Psoas muscle (tissue), 8 donors: ENCODE measurements around the gene AAGAB. TPM values are rescaled to one million over a fixed set of nuclear protein-coding genes. Genes with fewer than 3 reads are reported as not detected.
A peak's percentile ranks its signal among the peaks of the same experiment; 100 is the strongest.

Experiments used
- ATAC-seq, 4 donors: fragments of 200-7000 bp; cut with Tn5 transposase; one replicate each; pipeline ENCODE4 v1.9.1; 2020; ENCODE audit warnings: moderate library complexity in 3 of 4, mild to moderate bottlenecking in 2 of 4
- DNase-seq, 2 donors: peaks; one replicate each; pipeline ENCODE4 v3.0.0-alpha.2; 2020
- H3K27ac ChIP-seq: fragments of 200-600 bp; one replicate; pipeline ENCODE4 v1.8.0; 2022
- H3K27me3 ChIP-seq, 3 donors: fragments of 200-600 bp in 1 of 3; one replicate each; pipeline versions ENCODE4 v1.6.1 to v1.8.0; 2013 to 2022; ENCODE audit warnings: low read length in 2 of 3, mild to moderate bottlenecking in 2 of 3, moderate library complexity in 1 of 3; ENCODE audit not compliant: insufficient read depth in 3 of 3
- H3K36me3 ChIP-seq, 2 donors: fragments of 200-600 bp in 1 of 2; one replicate each; pipeline versions ENCODE4 v1.6.1 to v1.8.0; 2013 to 2022; ENCODE audit warnings: low read depth in 1 of 2, mild to moderate bottlenecking in 1 of 2, moderate library complexity in 1 of 2; ENCODE audit not compliant: insufficient read depth in 1 of 2
- H3K4me1 ChIP-seq: fragments of 200-600 bp; one replicate; pipeline ENCODE4 v1.8.0; 2022
- H3K4me3 ChIP-seq: fragments of 200-600 bp; one replicate; pipeline ENCODE4 v1.8.0; 2022; ENCODE audit warnings: mild to moderate bottlenecking
- H3K9me3 ChIP-seq: fragments of 200-600 bp; one replicate; pipeline ENCODE4 v1.8.0; 2022
- CTCF ChIP-seq: fragments of 200-600 bp; IDR thresholded peaks from one replicate; pipeline ENCODE4 v1.8.0; 2022; ENCODE audit warnings: antibody characterized with exemption
- WGBS, 3 donors: extraction: QIAGEN DNeasy Blood & Tissue Kit; methylation state at CpG; one replicate each; pipeline versions ENCODE4 v1.1.6 to v1.1.7; 2013; 5-methylcytosine and 5-hydroxymethylcytosine counted together
- intact Hi-C, 2 donors: fragments of 100-400 bp; cut with DNase I; formaldehyde crosslinking; loops; one replicate each; pipeline versions ENCODE4 v1.11.0 to v1.14.2; 2022
- polyA plus RNA-seq, 3 donors: library from polyadenylated mRNA; stranded (reverse); fragments of 200-250 nt; gene quantifications; one replicate each; pipeline ENCODE4 v1.2.3, GENCODE V29; 2013
- total RNA-seq, 4 donors: library from RNA; stranded (reverse); fragmentation: NEBNext Ultra II Directional in 2 of 4; extraction: Animal tissue kit (Norgen Biotek cat#: 25700) in 2 of 4; gene quantifications; one replicate each; pipeline versions ENCODE4 v1.2.1 to v1.2.4, GENCODE V29; 2021 to 2023
- donor health status: healthy with polysubstance abuse.
- donor health status: DM: no; HTN: no; CAD: no; lungs with moderate emphysema.
- donor health status: Bipolar disorder and iron deficiency.
- donor health status: healthy.
- donor health status: DM: yes; HTN: yes; CAD: no.
- donor health status: DM: no; HTN: no; CAD: no.
- donor health status: DM: no; HTN: no; CAD: no.
- donor health status: DM: yes; HTN: yes; CAD: no.

The AAGAB gene
- total and polyA plus RNA-seq, 7 donors = 19.0 to 46.1 (median 42.1) TPM

- WGBS, 3 donors = 33 to 50% (median 34%) methylated on average over 4 of the region's 4 CpGs
- DNase-seq = no peak
- peak overlapping the region; percentile 90 for H3K27ac ChIP-seq
- no peaks in the 10 kb centered on the region for H3K9me3 ChIP-seq
- no peak for ATAC-seq
- no peak overlapping the region for H3K4me3 ChIP-seq
- peaks cover 89% of the 10 kb centered on the region for H3K4me1 ChIP-seq
- peaks cover 0 to 34% of the 10 kb centered on the region in 2 donors for H3K36me3 ChIP-seq
- TF ChIP-seq CTCF = no peak
- no peaks in the 10 kb centered on the region for H3K27me3 ChIP-seq
- intact Hi-C loops = no loop called here
Measured at GRCh38 chr15:67171471-67171870, 83.0 kb downstream of the AAGAB start.

DNA sequence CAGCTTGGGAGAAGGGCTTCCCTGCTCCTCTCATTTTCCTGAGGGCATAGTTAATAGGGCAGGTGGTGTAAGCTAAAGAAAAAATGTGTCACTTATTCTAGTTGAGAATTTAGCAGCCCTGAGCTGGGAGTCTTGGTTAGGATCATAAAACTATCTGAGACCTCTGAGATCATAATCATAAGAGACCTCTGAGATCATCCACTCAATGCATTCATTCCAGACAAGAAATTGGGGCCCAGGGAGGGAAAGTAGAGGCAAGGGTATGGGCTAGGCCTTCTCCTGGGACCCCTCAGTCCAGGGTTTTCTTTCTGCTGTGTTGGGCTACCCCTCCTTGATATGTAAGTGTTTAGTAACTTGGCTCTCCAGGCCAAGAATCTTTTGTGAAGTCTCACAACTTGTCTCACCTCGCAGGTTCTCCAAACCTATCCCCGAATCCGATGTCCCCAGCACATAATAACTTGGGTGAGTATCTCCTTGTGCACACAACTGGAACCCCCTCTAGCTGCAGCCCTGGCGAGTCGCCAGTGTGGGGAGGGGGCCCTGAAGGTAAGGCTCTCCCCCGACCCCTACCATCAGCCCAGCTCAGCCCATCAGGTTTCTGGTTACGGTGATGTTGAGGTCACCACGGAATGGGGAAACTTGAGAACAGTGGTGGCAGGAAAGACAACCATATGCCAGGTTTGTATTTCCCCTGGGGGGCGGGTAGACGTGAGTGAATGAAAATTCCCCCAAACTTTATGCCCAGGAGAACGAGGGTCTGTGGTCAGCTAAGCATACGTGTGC, 84.1 kb downstream of the AAGAB start:
- TF ChIP-seq CTCF = no peak
- H3K27me3 ChIP-seq = no peaks in the 10 kb centered on the region
- H3K4me1 ChIP-seq = peaks cover 89% of the 10 kb centered on the region
- no peaks in the 10 kb centered on the region for H3K9me3 ChIP-seq
- DNase-seq (no peak), ATAC-seq (no peak)
- intact Hi-C loops = no loop called here
- no peak overlapping the region for H3K4me3 ChIP-seq
- peak overlapping the region; percentile 88 for H3K27ac ChIP-seq
- WGBS, 3 donors = 29 to 39% (median 32%) methylated on average over 12 of the region's 12 CpGs
- H3K36me3 ChIP-seq = peaks cover 0 to 39% of the 10 kb centered on the region in 2 donors

DNA sequence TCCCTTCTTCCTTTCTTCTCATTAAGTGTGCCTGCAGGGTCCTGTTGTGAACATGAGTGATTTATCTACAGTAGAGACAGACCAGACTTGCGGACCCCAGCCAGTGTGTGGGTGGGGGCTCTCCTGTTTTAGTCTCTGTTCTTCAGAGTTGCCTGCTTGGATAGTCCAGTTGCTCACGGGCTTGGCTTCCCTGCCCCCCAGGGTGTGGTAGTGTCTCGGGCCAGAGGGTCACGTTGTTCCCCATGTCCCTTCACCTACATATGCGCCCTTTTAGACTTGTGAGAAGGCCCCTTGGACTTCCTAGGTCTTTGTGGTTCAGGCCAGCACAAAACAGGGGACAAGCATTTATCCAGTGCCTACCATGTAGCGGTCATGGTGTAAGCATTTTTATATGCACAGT, 85.8 kb downstream of the AAGAB start:
- H3K4me3 ChIP-seq = peak overlapping the region; percentile 37
- intact Hi-C loops = loop anchor here (5.0 kb wide), 2 partner anchors 41 to 86 kb away; no protein-coding TSS in a partner anchor
- H3K27ac ChIP-seq = peak overlapping the region; percentile 88
- DNase-seq (peak in 1 of 2 donors; percentile 66), ATAC-seq (peak in 2 of 4 donors; percentile 18 to 26)
- peaks cover 87% of the 10 kb centered on the region for H3K4me1 ChIP-seq
- 37 to 55% (median 47%) methylated on average over 6 of the region's 6 CpGs for WGBS, 3 donors
- H3K27me3 ChIP-seq = no peaks in the 10 kb centered on the region
- no peak for TF ChIP-seq CTCF
- H3K36me3 ChIP-seq = peaks cover 0 to 36% of the 10 kb centered on the region in 2 donors
- no peaks in the 10 kb centered on the region for H3K9me3 ChIP-seq

GRCh38 chr15:67167091-67167490, 87.4 kb downstream of the AAGAB start:
- Histone ChIP-seq H3K27ac (peak overlapping the region; percentile 88), H3K27me3 (no peaks in the 10 kb centered on the region), H3K4me3 (peak overlapping the region; percentile 36), H3K9me3 (no peaks in the 10 kb centered on the region), H3K36me3 (peaks cover 0 to 28% of the 10 kb centered on the region in 2 donors), H3K4me1 (peaks cover 93% of the 10 kb centered on the region)
- intact Hi-C loops = loop anchor here (5.0 kb wide), 2 partner anchors 40 to 85 kb away; no protein-coding TSS in a partner anchor
- peak in 3 of 4 donors; percentile 3 to 7 (median 5) for ATAC-seq
- WGBS, 3 donors = 59 to 80% (median 68%) methylated on average over 4 of the region's 4 CpGs
- no peak for TF ChIP-seq CTCF
- no peak for DNase-seq
